ENCODE measurements around the gene EEPD1.
"Not testable (repeated sequence)": the region's sequence is repeated elsewhere in the genome, so short reads cannot be mapped to it uniquely, and the experiment has no call there.

The EEPD1 gene

DNA sequence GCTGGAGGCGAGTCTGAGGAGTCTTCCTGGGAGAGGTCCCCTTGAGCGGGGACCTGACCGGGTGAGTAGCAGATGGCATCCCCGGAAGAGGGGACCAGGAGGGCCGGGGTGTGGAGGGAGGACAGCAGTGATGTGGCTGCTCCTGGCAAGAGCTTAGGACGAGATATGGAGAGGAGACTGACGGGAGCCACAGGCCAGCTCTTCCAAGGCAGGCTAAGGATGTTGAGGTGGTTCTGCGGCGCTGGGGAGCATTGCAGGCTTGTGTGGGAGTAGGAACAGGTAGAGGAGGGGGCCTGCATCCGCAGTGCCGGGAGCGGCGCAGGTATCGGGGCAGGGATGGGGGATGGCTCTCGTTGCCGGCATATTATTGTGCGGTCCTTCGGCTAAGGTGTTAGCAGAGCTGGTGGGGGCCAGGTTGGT is 159.9 kb downstream of the EEPD1 start:
- TF ChIP-seq, protein P1, sequence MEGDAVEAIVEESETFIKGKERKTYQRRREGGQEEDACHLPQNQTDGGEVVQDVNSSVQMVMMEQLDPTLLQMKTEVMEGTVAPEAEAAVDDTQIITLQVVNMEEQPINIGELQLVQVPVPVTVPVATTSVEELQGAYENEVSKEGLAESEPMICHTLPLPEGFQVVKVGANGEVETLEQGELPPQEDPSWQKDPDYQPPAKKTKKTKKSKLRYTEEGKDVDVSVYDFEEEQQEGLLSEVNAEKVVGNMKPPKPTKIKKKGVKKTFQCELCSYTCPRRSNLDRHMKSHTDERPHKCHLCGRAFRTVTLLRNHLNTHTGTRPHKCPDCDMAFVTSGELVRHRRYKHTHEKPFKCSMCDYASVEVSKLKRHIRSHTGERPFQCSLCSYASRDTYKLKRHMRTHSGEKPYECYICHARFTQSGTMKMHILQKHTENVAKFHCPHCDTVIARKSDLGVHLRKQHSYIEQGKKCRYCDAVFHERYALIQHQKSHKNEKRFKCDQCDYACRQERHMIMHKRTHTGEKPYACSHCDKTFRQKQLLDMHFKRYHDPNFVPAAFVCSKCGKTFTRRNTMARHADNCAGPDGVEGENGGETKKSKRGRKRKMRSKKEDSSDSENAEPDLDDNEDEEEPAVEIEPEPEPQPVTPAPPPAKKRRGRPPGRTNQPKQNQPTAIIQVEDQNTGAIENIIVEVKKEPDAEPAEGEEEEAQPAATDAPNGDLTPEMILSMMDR (conservative IDR thresholded peaks at IDR 0.05) = no peak
- H3K27ac ChIP-seq = no peak overlapping the region

DNA sequence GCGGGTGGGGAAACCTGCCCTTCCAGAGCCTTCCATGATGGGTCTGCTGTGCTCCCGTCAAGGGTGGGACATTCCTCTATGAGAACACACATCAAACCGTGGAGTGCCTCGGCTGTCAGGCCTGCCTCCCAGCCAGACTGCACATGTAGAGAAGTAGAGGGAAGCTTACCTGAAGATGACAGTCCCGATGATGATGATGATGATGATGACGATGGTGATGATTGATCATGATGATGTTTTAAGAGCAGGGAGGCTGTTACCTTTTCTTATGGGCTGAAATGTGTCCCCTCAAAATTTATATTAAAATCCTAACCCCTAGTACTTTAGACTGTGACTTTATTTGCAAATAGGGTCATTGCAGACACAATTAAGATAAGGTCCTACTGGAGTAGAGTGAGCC is 160.6 kb downstream of the EEPD1 start:
- TF ChIP-seq, protein P1 (conservative IDR thresholded peaks at IDR 0.05) = no peak
- H3K27ac ChIP-seq = no peak overlapping the region

DNA sequence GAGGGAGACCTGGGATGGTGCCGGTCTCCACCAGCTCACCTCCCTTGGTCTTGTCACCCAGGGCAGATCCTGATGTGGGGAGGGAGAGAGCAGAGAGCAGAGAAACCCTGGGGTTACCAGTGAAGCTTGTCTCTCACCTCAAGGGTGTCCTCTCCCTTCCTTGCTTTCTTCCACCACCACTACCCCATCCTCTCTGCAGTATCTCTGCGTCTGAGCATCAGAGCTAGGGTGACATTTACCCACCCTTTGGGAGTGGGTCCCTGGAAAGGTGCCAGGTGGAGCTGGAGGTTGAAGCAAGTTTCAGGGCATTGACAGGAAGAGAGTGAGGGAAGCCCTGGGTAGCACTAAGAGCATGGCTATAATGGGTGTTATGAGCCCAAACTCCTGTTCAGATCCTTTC is 161.4 kb downstream of the EEPD1 start:
- TF ChIP-seq, protein P1 (conservative IDR thresholded peaks at IDR 0.05) = no peak
- no peak overlapping the region for H3K27ac ChIP-seq

DNA sequence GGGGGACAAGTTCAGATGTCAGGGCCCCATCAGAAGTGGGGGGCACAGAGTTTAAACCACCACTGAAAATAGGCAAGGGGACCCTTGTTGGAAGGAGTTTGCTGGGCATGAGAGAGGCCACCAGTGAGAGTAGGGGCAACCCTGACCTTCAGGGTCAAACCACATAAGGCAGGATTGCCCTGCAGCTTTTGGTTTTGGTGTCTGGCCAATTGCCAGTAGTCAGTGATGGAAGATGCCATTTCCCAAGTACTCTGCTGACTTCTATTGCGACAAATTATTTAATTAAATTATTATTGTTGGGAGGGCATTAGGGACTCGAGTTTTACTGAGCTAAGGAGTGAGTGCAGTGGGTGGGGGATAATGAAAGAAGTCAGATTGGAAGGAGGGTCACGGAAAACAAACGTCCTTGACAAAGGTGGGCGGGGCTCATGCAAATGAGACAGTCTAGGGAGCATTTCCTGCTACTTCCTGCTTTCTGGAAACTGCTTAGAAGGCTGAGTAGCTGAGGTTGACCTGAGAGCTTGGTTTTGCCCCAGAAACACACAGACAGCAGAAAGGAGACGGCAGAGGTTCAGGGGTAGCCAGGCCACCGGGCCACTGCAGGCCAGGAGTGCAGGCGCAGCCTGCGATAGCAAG is 162.4 kb downstream of the EEPD1 start:
- H3K27ac ChIP-seq = no peak overlapping the region
- TF ChIP-seq, protein P1 (conservative IDR thresholded peaks at IDR 0.05) = no peak

DNA sequence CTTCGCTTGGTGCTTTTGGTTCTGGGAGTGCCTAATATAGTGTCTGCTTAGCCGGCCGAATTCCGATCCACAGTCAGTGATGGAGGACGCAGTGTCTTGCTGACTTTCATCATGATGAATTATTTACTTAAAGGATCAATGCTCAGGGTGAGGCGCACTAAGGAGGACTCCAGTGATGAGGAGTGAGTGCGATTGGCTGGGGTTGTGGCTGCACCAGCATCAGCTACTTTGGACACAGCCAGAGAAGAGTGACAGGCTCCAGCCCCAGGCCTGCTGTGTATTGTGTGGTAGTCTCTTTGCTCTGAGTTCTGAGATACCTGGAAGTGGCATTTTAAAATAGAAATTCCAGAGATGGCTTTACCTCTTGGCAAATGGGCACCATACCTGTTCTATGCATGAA is 163.3 kb downstream of the EEPD1 start:
- TF ChIP-seq, protein P1 (conservative IDR thresholded peaks at IDR 0.05) = no peak
- H3K27ac ChIP-seq = no peak overlapping the region

DNA sequence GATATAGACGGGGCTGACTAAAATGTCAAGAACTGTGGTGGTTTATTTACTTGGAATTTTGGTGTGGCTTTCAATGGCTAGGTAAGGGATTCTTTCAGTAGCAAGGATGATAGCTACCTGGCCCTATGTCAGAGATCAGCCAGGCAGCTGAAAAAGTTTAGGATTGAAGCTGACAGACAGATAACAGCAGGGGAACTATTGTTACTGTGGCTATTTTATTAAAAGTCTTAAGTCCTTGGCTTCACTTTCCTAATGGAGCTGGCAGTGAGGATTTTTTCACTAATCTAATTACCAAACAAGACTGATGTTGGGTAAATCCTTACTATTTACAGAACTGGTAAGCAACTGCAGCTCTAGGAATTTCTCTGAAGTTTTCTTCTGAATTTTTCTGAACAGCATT is 164.2 kb downstream of the EEPD1 start:
- TF ChIP-seq, protein P1 (conservative IDR thresholded peaks at IDR 0.05) = no peak
- H3K27ac ChIP-seq = no peak overlapping the region

DNA sequence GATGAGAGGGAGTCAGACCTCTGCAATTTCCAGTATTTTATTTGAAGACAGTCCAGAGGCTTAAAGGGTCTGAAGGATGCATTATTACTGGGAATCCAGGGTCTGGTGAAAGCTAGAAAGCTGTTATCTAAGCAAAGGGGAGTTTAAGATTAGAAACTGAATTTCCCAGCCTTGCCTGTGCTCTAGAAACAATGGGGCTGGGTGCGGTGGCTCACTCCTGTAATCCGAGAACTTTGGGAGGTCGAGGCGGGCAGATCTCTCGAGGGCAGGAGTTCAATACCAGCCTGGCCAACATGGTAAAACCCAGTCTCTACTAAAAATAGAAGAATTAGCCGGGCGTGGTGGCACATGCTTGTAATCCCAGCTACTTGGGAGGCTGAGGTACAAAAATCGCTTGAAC is 165.1 kb downstream of the EEPD1 start:
- H3K27ac ChIP-seq = no peak overlapping the region
- TF ChIP-seq, protein P1 (conservative IDR thresholded peaks at IDR 0.05) = no peak

DNA sequence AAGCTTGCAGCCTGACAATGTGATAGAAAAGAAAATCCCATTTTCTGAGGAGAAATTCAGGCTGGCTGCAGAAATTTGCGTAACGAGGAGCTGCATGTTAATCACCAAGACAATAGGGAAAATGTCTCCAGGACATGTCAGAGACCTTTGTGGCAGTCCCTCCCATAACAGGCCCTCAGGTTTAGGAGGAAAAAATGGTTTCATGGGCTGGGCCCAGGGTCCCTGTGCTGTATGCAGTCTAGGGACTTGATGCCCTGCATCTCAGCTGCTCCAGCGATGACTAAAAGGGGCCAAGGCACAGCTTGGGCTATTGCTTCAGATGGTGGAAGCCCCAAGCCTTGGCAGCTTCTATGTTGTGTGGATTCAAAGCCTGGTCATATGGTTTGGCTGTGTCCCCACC is 168.2 kb downstream of the EEPD1 start:
- not testable (repeated sequence) for H3K27ac ChIP-seq

Data from VCaP (cell line).